Stimulated activated CD4-positive, alpha-beta T cell treated with anti-CD3 and anti-CD28 coated beads, Interleukin-1b, Interleukin-23, amount 100 ng/mL, for 24 hours (primary cell): Measurements from ENCODE around the gene TSPAN4.
A peak's percentile ranks its signal among the peaks of the same experiment; 100 is the strongest.

Source experiments
- DNase-seq, 4 experiments: peaks; one replicate each; pipeline ENCODE4 v3.0.0-alpha.2; 2020; ENCODE audit warnings: low read depth in 4 of 4, low spot score in 1 of 4

Gene TSPAN4

DNA sequence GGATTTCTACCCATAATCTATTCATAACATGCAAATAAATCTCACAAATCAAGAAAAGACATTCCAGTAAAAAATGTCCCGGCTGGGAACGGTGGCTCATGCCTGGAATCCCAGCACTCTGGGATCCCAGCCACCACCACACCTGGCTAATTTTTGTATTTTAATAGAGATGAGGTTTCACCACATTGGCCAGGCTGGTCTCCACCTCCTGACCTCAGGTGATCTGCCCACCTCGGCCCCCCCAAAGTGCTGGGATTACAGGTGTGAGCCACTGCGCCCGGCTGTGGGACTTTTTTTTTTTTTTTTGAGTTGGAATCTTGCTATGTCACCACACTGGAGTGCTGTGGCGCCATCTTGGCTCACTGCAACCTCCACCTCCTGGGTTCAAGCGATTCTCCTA, 63.3 kb downstream of the TSPAN4 start:
- no peak for DNase-seq

DNA sequence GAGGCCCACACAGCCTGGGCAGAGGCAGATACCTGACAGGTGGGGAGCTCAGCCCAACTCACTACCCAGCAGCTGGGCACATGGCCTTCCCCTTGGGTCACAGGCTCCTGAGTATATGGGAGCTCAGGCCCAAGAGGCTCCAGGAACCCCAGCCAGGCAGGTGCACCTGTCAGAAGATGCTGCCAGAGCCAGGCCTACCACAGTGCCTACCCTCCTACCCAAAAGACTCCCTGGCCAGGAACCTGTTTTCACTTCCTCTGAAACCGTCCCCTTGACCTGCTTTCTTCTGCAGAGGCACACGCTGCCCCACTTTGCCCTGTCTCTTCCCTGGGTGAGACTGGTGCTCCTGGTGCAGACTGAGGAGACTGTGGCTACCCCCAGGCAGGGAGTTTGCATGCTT, 65.0 kb downstream of the TSPAN4 start:
- DNase-seq, result no peak

DNA sequence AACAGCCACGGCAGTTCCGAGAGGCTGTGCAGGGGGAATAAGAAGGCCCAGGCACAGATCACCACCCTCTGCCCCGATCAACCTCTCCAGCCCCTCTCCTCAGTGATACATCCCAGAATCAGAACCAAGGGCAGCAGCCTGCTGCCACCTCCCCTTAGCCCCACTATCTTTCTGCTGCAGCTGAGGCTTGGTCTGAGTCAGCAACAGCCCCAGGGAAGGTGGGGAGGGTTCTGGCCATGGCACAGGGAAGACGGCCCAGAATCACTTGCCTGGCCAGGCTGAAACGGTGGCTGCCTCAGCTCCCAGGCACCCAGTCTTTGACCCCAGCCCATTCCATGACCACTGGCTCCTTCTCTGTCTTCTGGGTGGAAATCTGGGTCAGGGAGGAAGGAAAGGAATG, 65.6 kb downstream of the TSPAN4 start:
- DNase-seq, result no peak

DNA sequence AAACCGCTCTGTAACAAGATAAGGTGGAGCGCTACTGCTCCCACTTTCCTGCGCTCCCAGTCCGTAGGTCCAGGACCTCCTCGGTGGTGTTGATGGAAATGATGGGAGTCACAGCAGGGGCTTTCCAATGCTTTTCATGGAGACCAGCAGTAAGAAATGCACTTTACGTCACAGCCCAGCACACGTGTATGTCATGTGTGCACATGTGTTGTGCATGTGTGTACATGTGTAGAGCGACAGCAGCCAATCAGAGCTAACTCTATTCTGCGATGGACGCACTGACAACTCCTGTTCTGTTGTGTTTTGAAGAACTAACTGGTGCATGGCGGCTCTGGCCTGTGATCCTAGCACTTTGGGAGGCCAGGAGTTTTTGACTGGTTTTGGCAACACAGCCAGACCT, 66.8 kb downstream of the TSPAN4 start:
- DNase-seq, result no peak

DNA sequence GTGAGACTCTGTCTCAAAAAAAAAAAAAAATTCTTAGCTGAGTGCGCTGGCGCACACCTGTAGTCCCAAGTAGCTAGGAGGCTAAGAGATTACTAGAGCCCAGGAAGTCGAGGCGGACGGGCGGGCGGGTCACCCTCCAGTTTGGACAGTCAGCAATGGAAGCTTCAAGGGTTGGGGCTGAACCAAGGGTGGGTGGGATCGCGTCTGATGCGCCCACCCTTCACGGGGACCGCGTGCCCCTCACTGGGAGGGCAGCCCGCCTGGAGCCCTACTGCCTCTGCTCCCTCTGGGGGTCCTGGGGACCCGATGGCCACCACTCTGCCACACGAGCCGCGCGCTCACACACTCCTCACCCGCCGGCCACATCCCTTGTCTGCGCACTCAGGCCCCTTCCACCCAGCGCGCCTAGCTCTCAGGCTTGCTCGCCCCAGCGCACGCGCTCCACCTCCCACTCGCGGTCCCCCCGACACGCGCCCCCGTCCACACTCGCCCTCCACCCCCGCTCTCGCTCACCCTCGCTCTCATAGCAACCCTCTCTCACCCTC, 67.5 kb downstream of the TSPAN4 start:
- DNase-seq, result peak in 1 of 4 experiments; percentile 16

DNA sequence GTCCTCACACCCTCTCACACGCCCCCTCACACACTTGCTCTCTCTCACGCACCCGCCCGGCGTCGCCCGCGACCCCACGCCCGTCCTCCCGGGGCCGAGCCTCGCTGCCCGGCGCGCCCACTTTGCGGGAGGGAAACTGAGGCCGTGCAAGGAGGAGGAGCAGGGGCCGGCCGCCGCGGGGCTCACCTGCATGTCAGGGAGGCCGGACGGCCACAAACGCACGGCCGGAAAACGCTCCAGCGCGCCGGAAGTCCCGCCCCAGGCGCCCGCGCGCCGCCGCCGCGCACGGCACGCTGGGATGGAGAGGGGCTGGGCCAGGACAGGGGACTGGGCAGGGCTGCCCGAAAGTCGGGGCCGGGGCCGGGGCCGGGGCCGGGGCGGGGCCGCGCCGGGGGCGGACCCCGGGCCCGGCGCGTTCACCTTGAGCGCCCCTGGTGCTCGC, 68.0 kb downstream of the TSPAN4 start, which contains the start of gene CHID1:
Gene CHID1, minus strand, starts transcription at position 222 of the 442 bp plus-strand sequence. CDS start 5,994 bp downstream, outside the sequence.
- DNase-seq, result peak; percentile 56 to 84 (median 74)

DNA sequence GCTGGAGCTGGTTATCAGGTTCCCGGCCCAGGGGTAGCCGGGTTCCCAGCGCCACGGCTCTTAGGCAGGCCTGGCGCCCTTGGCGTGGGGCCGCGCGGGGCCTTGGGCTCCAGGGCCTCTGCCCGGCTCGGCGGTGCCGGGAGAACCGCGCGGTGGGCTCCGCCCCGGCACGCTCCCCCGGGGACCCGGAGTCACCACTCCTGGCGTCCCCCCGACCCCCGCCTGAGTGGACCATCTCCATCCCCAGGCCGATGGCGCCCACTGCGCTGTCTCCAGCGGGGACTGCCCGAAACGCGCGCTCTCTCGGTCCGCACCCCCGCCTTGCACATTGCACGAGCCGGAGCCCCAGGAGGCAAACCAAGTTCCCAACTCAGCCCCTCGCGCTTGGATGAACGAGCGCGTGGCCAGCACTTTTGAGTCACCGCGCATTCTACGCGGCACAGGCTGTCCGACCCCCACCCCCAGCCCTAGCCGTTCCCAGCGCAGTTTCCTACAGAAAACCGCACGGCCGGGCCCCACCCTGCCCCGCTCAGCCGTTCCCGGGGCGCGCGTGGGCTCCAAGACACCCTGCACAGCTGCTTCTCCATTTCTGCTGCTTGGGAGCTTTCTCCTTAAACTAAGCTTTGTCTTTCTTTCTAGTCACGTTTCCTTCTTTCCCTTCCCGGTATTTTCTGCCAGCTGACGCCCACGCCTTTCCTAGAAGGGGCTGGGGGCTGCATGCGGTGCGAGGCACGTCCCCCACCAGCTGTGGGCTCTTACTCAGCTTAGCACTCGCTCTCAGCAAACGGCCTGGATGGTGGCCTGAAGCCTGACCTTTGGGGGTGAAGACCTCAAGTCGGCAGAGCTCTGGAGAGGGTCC, 68.6 kb downstream of the TSPAN4 start:
- DNase-seq, result peak; percentile 7 to 24 (median 14)

DNA sequence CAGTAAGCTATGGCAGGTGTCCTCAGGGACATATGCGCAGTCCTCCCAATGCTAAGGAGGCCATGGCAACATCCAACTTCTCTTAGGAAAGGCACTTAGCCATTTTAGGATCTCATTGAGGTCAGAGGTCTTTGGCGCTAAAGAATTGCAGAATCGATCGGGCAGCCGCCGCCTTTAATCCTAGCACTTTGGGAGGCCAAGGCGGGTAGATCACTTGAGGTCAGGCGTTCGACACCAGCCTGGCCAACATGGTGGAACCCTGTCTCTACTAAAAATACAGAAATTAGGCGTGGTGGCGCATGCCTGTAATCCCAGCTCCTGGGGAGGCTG, 69.2 kb downstream of the TSPAN4 start:
- DNase-seq, result no peak

DNA sequence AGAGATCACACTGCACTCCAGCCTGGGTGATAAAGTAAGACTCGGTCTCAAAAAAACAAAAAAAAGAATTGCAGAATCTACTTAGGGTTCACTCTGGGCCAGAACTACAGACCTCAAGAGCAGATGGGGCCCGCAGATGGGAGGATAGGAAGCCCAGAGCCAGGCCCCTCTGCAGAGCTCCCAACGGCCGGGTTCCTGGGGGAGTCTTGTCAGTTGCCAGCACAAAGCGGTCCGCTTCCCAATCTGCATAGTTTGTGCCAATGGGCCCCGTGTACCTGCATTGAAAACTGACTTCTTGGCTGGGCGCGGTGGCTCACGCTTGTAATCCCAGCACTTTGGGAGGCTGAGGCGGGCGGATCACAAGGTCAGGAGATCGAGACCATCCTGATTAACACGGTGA, 69.6 kb downstream of the TSPAN4 start:
- DNase-seq, result no peak

DNA sequence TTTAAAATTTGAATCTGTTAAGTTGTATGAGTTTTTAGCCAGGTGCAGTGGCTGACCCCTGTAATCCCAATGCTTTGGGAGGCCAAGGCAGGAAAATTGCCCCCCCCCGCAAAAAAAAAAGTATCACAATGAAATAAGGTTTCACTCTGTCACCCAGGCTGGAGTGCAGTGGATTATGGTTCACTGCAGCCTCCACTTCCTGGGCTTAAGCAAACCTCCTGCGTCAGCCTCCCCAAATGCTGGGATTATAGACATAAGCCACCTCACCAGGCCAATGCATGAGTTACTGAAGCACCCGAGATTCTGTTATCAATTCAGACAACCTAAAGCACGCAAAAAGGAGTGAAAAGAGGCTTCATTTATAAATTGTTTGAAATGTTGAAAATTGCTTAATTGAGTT, 70.4 kb downstream of the TSPAN4 start:
- no peak for DNase-seq

DNA sequence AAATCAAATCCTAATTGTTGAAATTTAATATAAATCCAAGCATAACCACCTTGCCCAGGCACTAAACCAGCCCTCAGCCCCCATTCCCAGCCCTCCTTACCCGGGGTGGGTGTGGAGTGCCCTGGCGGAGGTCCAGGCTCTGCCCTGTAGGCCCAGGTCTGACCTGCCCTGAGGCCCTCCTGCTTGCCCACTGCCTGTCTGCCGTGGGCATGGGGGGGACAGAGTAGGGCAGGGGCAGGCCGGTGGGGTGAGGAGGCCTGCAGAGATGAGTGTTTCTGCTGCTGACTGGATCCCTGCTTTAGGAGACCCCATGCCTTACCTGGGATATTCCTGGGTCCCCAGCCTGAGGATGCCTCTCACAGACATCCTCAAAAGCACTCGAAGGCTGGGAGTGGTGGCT, 71.6 kb downstream of the TSPAN4 start:
- DNase-seq, result no peak

DNA sequence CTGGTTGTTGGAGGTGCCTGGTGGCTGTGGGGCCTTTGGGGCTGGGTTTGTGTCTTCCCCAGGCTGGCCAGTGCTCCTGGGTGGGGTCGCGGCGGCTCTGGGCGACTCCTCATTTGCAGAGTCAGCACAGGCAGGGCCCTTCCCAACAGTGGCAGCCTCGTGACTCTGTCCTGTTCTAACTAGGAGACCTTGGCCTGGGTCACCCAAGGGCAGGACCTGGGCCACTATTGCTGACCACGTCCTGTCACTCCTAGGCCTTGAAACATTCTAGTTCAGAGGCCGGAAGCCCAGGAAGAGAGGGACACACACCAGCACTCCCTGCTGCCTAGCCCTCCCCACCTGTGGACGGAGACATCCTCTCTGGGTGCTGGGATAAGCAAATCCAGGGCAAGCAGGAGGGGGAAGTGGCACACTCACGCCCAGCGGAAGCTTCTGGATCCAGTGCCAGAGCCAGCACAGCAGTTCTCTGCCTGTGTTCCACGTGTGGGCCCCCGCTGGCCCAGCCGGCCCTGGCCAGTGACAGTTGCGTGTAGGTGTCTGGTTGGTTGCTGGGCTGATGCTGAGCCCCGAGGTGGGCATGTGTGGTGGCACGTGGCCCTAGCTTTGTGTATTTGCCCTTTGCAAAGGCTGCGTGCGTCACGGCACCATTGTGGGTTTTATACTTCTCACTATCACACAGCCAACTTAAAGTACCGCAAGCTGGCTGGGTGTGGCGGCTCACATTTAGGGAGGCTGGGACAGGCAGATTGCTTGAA, 72.3 kb downstream of the TSPAN4 start:
- no peak for DNase-seq
